IPS-15b (cell line): ENCODE measurements around the gene SASH1.

Experiments
- H3K27me3 ChIP-seq: one replicate; pipeline ENCODE4 v1.6.1; 2013; ENCODE audit warnings: low read length; ENCODE audit not compliant: control insufficient read depth, insufficient read depth
- H3K36me3 ChIP-seq: one replicate; pipeline ENCODE4 v1.6.1; 2013; ENCODE audit warnings: low read length; ENCODE audit not compliant: control insufficient read depth, insufficient read depth
- H3K4me1 ChIP-seq: one replicate; pipeline ENCODE4 v1.6.1; 2013; ENCODE audit warnings: mild to moderate bottlenecking, low read length; ENCODE audit not compliant: control insufficient read depth, insufficient read depth
- H3K4me3 ChIP-seq: one replicate; pipeline ENCODE4 v1.5.1; 2013; ENCODE audit warnings: low read depth, low read length
- H3K9ac ChIP-seq: one replicate; pipeline ENCODE4 v1.6.1; 2013; ENCODE audit warnings: low read depth, mild to moderate bottlenecking, low read length
- H3K9me3 ChIP-seq: one replicate; pipeline ENCODE4 v1.6.1; 2013; ENCODE audit warnings: mild to moderate bottlenecking, low read length; ENCODE audit not compliant: control insufficient read depth, insufficient read depth

SASH1 gene

GRCh38 chr6:148342350-148343046, at the start of gene SASH1:
SASH1 (plus strand) TSS chr6:148342838; CDS start chr6:148343068, 230 bp downstream.
- H3K36me3 ChIP-seq: no peaks in the 10 kb centered on the region
- H3K4me3 ChIP-seq: peak within 1 kb of the TSS; percentile 56
- no peaks in the 10 kb centered on the region for H3K27me3 ChIP-seq
- no peaks in the 10 kb centered on the region for H3K9me3 ChIP-seq
- H3K4me1 ChIP-seq: peaks cover 27% of the 10 kb centered on the region
- peak within 1 kb of the TSS; percentile 98 for H3K9ac ChIP-seq

DNA sequence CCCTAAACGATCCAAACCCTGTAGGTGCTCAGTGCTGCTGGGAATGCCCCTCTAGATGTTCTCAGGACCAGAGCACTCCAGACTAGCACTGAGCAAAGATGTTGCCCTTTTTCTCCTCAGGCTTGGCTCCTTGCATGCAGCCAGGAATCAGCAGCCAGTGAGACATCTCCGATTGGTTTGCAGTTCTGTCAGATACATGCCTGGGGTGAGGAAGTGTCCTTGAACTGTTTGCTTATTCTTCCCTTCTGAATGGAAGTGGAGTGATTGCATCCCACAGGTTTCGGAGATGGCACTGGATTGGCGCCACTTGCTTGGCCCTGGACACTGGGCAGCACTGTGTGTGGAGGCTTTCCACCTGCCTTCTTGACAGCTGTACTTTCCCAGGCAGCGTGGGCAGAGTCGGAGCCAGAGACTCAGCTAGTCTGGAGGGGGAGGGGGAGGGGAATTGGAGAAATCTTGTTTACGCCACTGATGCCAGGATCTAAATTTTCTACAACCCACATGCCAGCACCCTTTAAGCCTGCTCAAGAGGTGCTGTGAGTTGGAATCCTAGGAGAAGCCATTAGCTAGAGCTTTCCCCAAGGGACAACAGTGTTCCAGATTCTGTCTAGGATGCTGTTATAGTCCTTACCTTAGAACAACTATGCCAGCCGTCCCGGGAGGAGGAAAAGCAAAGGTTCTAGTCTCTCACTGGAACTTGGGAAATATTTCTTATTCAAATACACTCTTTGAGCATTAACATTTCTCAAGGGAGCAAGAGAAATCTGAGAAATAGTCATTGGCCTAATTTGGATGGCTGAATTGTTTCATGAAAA, 49.2 kb upstream of the SASH1 start:
- no peaks in the 10 kb centered on the region for H3K36me3 ChIP-seq
- H3K27me3 ChIP-seq: no peaks in the 10 kb centered on the region
- H3K9ac ChIP-seq: no peak overlapping the region
- H3K9me3 ChIP-seq: no peaks in the 10 kb centered on the region
- no peaks in the 10 kb centered on the region for H3K4me1 ChIP-seq
- no peak overlapping the region for H3K4me3 ChIP-seq

DNA sequence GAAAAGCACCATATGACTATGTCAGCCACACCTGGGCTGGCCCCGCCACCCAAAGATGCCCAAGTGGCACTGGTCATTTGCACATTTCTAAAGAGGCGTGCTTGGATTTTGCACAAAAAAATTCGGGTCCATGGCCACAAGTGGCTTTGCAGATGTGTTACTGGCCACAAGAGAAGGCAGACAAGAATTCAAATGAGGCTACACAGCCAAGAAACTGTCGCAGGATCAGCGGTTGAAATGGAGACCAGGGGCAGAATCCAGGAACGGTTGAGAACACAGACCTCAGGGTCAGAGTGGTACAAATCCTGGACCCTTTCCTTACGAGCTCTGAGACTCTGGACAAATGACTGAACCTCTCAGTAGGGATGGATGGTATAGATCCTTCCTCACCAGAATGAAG, 48.6 kb upstream of the SASH1 start:
- Histone ChIP-seq H3K4me3 (no peak overlapping the region), H3K9me3 (no peaks in the 10 kb centered on the region)

GRCh38 chr6:148295261-148295887, 47.3 kb upstream of the SASH1 start:
- no peak overlapping the region for H3K9ac ChIP-seq
- no peaks in the 10 kb centered on the region for H3K27me3 ChIP-seq
- H3K4me3 ChIP-seq: no peak overlapping the region
- no peaks in the 10 kb centered on the region for H3K9me3 ChIP-seq
- H3K36me3 ChIP-seq: no peaks in the 10 kb centered on the region
- no peaks in the 10 kb centered on the region for H3K4me1 ChIP-seq

More for the DNA sequence above, 48.6 kb upstream of the SASH1 start:
- Histone ChIP-seq H3K9ac (no peak overlapping the region), H3K4me1 (no peaks in the 10 kb centered on the region), H3K27me3 (no peaks in the 10 kb centered on the region), H3K36me3 (no peaks in the 10 kb centered on the region)

DNA sequence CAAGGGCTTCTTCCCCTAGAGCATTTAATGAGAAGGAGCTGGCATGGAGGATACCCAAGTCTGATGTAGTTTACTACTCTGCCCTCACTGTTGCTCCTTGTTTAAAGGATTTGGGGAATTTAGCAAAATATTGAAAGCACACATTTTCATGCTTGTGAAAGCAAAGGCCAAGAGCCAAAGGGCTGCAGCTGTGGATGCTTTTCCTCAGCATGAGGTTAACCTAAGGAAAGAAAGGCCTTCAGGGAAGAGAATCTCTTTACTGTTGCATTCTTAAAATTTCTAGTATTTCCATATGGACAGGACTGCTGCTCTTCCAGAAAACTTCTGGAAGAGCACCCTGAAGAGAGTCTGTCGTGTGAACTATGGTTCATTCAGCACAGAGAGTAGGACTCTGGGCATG, 45.9 kb upstream of the SASH1 start:
- Histone ChIP-seq H3K9me3 (no peaks in the 10 kb centered on the region), H3K36me3 (no peaks in the 10 kb centered on the region), H3K9ac (no peak overlapping the region), H3K4me3 (no peak overlapping the region), H3K27me3 (no peaks in the 10 kb centered on the region), H3K4me1 (no peaks in the 10 kb centered on the region)

GRCh38 chr6:148298683-148299082, 44.0 kb upstream of the SASH1 start:
- no peak overlapping the region for H3K4me3 ChIP-seq

DNA sequence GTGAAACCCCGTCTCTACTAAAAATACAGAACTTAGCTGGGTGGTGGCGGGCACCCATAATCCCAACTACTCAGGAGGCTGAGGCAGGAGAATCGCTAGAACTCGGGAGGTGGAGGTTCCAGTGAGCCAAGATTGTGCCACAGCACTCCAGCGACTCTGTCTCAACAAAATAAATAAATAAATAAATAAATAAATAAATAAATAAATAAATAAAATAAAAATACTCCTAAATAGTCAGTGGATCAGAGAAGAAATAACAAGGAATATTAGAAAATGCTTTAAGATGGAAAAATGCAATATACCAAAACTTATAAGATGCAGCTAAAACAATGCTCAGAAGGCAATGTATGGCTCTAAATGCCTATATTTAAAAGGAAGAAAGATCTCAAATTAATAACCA, 39.0 kb upstream of the SASH1 start:
- Histone ChIP-seq H3K36me3 (no peaks in the 10 kb centered on the region), H3K4me3 (no peak overlapping the region), H3K9ac (no peak overlapping the region), H3K9me3 (no peaks in the 10 kb centered on the region), H3K4me1 (no peaks in the 10 kb centered on the region), H3K27me3 (no peaks in the 10 kb centered on the region)

More at GRCh38 chr6:148298683-148299082, 44.0 kb upstream of the SASH1 start:
- Histone ChIP-seq H3K9ac (no peak overlapping the region), H3K4me1 (no peaks in the 10 kb centered on the region), H3K27me3 (no peaks in the 10 kb centered on the region), H3K36me3 (no peaks in the 10 kb centered on the region), H3K9me3 (no peaks in the 10 kb centered on the region)

DNA sequence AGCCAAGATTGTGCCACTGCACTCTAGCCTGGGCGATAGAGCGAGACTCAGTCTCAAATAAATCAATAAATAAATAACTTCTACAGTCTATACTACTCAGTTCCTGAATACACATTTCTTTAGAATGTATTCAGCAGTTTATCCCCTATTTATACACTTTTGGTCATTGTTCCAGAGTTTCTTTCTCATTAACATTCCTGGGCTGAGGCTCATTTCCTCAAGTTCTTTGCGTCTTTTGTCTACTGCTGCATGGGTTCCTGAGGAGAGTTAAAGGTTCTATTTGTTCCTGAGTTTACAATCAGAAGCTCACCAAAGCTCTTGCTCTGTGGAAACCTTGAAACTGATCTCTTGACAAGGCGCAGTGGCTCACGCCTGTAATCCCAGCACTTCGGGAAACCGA, 37.7 kb upstream of the SASH1 start:
- H3K4me3 ChIP-seq: no peak overlapping the region
- no peaks in the 10 kb centered on the region for H3K36me3 ChIP-seq
- H3K4me1 ChIP-seq: no peaks in the 10 kb centered on the region
- H3K9me3 ChIP-seq: no peaks in the 10 kb centered on the region
- no peaks in the 10 kb centered on the region for H3K27me3 ChIP-seq
- no peak overlapping the region for H3K9ac ChIP-seq

DNA sequence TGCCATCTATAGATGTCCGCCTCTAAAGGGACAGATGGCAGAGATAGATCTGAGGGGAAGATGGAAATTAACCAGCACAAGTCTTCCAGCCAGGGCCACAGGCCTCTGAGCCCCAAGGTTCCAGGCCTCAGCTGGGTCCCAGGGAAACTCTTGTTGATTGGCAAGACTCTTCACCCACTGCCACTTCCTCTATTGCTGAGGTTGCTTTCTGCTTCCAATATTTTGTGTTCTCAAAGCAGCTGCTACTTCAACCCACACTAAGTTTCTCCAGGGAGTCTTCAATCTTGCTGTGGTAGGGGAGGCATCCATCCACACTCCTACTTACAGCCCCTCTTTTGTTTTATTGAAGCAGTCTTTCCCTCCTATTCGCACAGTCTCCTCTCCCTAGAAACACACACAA, 36.4 kb upstream of the SASH1 start:
- H3K36me3 ChIP-seq: no peaks in the 10 kb centered on the region
- no peak overlapping the region for H3K9ac ChIP-seq
- H3K4me1 ChIP-seq: no peaks in the 10 kb centered on the region
- H3K9me3 ChIP-seq: no peaks in the 10 kb centered on the region
- no peak overlapping the region for H3K4me3 ChIP-seq
- no peaks in the 10 kb centered on the region for H3K27me3 ChIP-seq

GRCh38 chr6:148307405-148307804, 35.2 kb upstream of the SASH1 start:
- no peaks in the 10 kb centered on the region for H3K9me3 ChIP-seq
- no peaks in the 10 kb centered on the region for H3K27me3 ChIP-seq
- no peaks in the 10 kb centered on the region for H3K36me3 ChIP-seq
- H3K4me3 ChIP-seq: no peak overlapping the region
- H3K9ac ChIP-seq: no peak overlapping the region
- no peaks in the 10 kb centered on the region for H3K4me1 ChIP-seq

- H3K4me3 ChIP-seq: no peak overlapping the region
- no peaks in the 10 kb centered on the region for H3K27me3 ChIP-seq
- H3K4me1 ChIP-seq: no peaks in the 10 kb centered on the region
- no peaks in the 10 kb centered on the region for H3K9me3 ChIP-seq
- no peaks in the 10 kb centered on the region for H3K36me3 ChIP-seq
- H3K9ac ChIP-seq: no peak overlapping the region
These were observed 33.3 kb upstream of the SASH1 start for GRCh38 chr6:148309301-148309700.
